CD4-positive, alpha-beta memory T cell (primary cell): Measurements from ENCODE around the gene LRP1-AS. TPM values are rescaled to one million over a fixed set of nuclear protein-coding genes. Genes with fewer than 3 reads are reported as not detected.

ENCODE experiments used
- CTCF ChIA-PET: fragments of 350-600 bp; sonication (Branson Sonifier 250); formaldehyde crosslinking; loops from one replicate; lab custom pipeline; 2021; ENCODE audit warnings: inconsistent platforms; ENCODE audit not compliant: partially characterized antibody; lab: Charles Lee
- POLR2A ChIA-PET: fragments of 350-600 bp; sonication (Branson Sonifier 250); formaldehyde crosslinking; loops from one replicate; lab custom pipeline; 2021; ENCODE audit not compliant: partially characterized antibody; lab: Charles Lee
- DNase-seq, 5 donors: peaks; one replicate each; pipeline versions ENCODE4 v3.0.0 to v3.0.0-alpha.2; 2020 to 2022; ENCODE audit warnings: mixed read lengths in 1 of 5
- H3K27ac ChIP-seq: one replicate; pipeline ENCODE4 v1.7.0; 2013; ENCODE audit warnings: low read depth, low read length
- H3K27me3 ChIP-seq: 2 replicates; pipeline ENCODE4 v1.7.0; 2013; ENCODE audit warnings: mild to moderate bottlenecking, low read length, moderate library complexity; ENCODE audit not compliant: insufficient read depth
- H3K36me3 ChIP-seq: 2 replicates; pipeline ENCODE4 v1.7.0; 2013; ENCODE audit warnings: mild to moderate bottlenecking, low read length, moderate library complexity; ENCODE audit not compliant: insufficient read depth
- H3K4me1 ChIP-seq: 2 replicates; pipeline ENCODE4 v1.7.0; 2013; ENCODE audit warnings: mild to moderate bottlenecking, low read length, moderate library complexity; ENCODE audit not compliant: insufficient read depth
- H3K4me3 ChIP-seq, 2 donors: one replicate each; pipeline ENCODE4 v1.7.0; 2013; ENCODE audit warnings: low read length in 2 of 2, mild to moderate bottlenecking in 1 of 2
- H3K9me3 ChIP-seq, 2 donors: one replicate each; pipeline ENCODE4 v1.7.0; 2013; ENCODE audit warnings: low read length in 2 of 2, control low read depth in 1 of 2; ENCODE audit not compliant: control insufficient read depth in 1 of 2
- H3K27ac Mint-ChIP-seq, 7 donors: one replicate each; pipeline ENCODE4 v1.8.0; 2020 to 2021; ENCODE audit warnings: mixed read lengths in 7 of 7, mild to moderate bottlenecking in 6 of 7, inconsistent platforms in 3 of 7, moderate library complexity in 3 of 7
- H3K27me3 Mint-ChIP-seq, 2 donors: one replicate each; pipeline ENCODE4 v1.8.0; 2020 to 2021; ENCODE audit warnings: mixed read lengths in 2 of 2
- H3K36me3 Mint-ChIP-seq, 2 donors: one replicate each; pipeline ENCODE4 v1.8.0; 2020 to 2021; ENCODE audit warnings: mixed read lengths in 2 of 2, inconsistent platforms in 1 of 2, mild to moderate bottlenecking in 1 of 2
- H3K4me1 Mint-ChIP-seq, 4 donors: one replicate each; pipeline ENCODE4 v1.8.0; 2020 to 2021; ENCODE audit warnings: mixed read lengths in 4 of 4, mild to moderate bottlenecking in 1 of 4
- H3K4me3 Mint-ChIP-seq, 8 donors: one replicate each; pipeline ENCODE4 v1.8.0; 2020 to 2021; ENCODE audit warnings: mixed read lengths in 8 of 8, mild to moderate bottlenecking in 7 of 8, moderate library complexity in 6 of 8, inconsistent platforms in 3 of 8
- H3K9me3 Mint-ChIP-seq, 8 donors: one replicate each; pipeline ENCODE4 v1.8.0; 2020 to 2021; ENCODE audit warnings: mixed read lengths in 8 of 8, mild to moderate bottlenecking in 5 of 8, inconsistent platforms in 3 of 8, moderate library complexity in 1 of 8
- intact Hi-C: fragments of 100-400 bp; cut with micrococcal nuclease; formaldehyde crosslinking; loops from one replicate; pipeline ENCODE4 v1.15.1; 2023
- polyA plus RNA-seq, 2 donors: library from polyadenylated mRNA; unstranded; fragments of 300-500 nt; fragmentation: Illumina TruSeq; gene quantifications; one replicate each; pipeline ENCODE4 v1.2.3, GENCODE V29; 2021
- total RNA-seq, 2 experiments: library from RNA; stranded (reverse); gene quantifications; one replicate each; pipeline ENCODE4 v1.2.3, GENCODE V29; 2021

Gene LRP1-AS
- total and polyA plus RNA-seq, 4 experiments from 2014 or later: not detected

DNA sequence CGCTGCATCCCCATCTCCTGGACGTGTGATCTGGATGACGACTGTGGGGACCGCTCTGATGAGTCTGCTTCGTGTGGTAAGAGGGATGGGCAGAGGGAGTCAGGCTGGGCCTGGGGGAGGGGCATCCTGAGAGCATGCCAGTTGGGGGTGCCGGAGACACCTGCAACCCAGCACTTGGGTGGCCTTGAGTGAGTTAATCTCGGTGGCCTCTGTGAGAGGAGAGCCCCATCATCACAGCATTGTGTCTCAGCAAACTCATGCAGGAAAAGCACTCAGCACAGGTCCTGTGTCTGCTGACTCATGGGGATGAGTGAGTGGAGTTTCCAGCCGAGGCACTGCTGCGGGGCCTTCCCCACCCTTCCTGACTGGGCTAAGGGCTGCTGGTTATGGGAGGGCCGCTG lies 19.6 kb upstream of the LRP1-AS start:
- intact Hi-C loops: no loop called here
- H3K36me3 ChIP-seq: no peaks in the 10 kb centered on the region
- H3K27ac ChIP-seq: no peak overlapping the region
- no peaks in the 10 kb centered on the region for H3K27me3 Mint-ChIP-seq
- peak in 1 of 5 donors; percentile 19 for DNase-seq
- H3K27ac Mint-ChIP-seq: no peak overlapping the region
- H3K4me3 ChIP-seq: no peak overlapping the region
- H3K27me3 ChIP-seq: no peaks in the 10 kb centered on the region
- H3K4me3 Mint-ChIP-seq: no peak overlapping the region
- peaks cover 0 to 5% of the 10 kb centered on the region in 2 donors for H3K36me3 Mint-ChIP-seq
- no peaks in the 10 kb centered on the region for H3K9me3 Mint-ChIP-seq
- no peaks in the 10 kb centered on the region for H3K9me3 ChIP-seq
- no peaks in the 10 kb centered on the region for H3K4me1 Mint-ChIP-seq
- no peaks in the 10 kb centered on the region for H3K4me1 ChIP-seq
- POLR2A ChIA-PET: no interaction called here
- CTCF ChIA-PET: interaction anchor here (1.5 kb wide), 1 partner anchor 42 kb away, joined by 4 read pairs; no protein-coding TSS in a partner anchor

DNA sequence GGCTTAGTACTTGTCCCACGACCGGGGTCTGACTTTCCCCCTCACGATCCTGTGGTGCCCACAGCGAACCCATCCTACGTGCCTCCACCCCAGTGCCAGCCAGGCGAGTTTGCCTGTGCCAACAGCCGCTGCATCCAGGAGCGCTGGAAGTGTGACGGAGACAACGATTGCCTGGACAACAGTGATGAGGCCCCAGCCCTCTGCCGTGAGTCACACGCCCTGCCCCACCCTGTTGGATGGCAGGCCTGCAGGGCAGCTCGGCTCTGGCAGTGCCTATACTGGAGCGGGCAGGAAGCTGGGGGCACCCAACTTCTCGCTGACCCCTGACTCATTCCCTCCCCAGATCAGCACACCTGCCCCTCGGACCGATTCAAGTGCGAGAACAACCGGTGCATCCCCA lies 18.3 kb upstream of the LRP1-AS start:
- intact Hi-C loops: no loop called here
- Mint-ChIP-seq H3K9me3 (no peaks in the 10 kb centered on the region), H3K4me3 (no peak overlapping the region), H3K27me3 (no peaks in the 10 kb centered on the region), H3K36me3 (peaks cover 0 to 7% of the 10 kb centered on the region in 2 donors), H3K27ac (no peak overlapping the region), H3K4me1 (peaks cover 0 to 2% (median 0%) of the 10 kb centered on the region in 4 donors)
- Histone ChIP-seq H3K4me3 (no peak overlapping the region), H3K36me3 (no peaks in the 10 kb centered on the region), H3K4me1 (no peaks in the 10 kb centered on the region), H3K27ac (no peak overlapping the region), H3K9me3 (no peaks in the 10 kb centered on the region), H3K27me3 (no peaks in the 10 kb centered on the region)
- POLR2A ChIA-PET: no interaction called here
- DNase-seq: no peak
- CTCF ChIA-PET: no interaction called here

- Histone ChIP-seq H3K27ac (no peak overlapping the region), H3K9me3 (no peaks in the 10 kb centered on the region), H3K4me1 (no peaks in the 10 kb centered on the region), H3K36me3 (no peaks in the 10 kb centered on the region), H3K27me3 (no peaks in the 10 kb centered on the region), H3K4me3 (no peak overlapping the region)
- DNase-seq: no peak
- CTCF ChIA-PET: no interaction called here
- Mint-ChIP-seq H3K36me3 (peaks cover 0 to 7% of the 10 kb centered on the region in 2 donors), H3K4me1 (peaks cover 0 to 2% (median 0%) of the 10 kb centered on the region in 4 donors), H3K27ac (peak overlapping the region in 1 of 7 donors; percentile 75), H3K9me3 (no peaks in the 10 kb centered on the region), H3K27me3 (no peaks in the 10 kb centered on the region), H3K4me3 (no peak overlapping the region)
- POLR2A ChIA-PET: no interaction called here
- intact Hi-C loops: no loop called here
Observed at GRCh38 chr12:57164966-57165625, 17.7 kb upstream of the LRP1-AS start.

DNA sequence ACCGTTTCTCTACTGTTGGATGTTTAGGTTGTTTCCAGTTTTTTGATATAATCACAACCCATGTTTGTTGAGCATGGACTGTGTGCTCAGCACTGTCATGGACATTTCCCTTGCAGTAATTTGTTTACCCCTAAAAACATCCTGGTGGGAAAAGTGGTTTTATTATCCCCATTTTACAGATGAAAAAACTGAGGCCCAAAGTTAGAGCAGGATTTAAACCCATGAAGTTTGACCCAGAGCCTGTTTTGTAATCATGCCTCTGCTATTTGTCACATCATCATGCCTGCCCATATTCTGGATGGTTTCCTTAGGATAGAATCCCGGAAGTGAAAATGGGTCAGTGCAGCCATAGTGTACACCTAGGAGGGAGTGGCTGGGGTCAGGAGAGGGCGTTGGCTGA lies 17.0 kb upstream of the LRP1-AS start:
- Histone ChIP-seq H3K4me1 (no peaks in the 10 kb centered on the region), H3K9me3 (no peaks in the 10 kb centered on the region), H3K27me3 (no peaks in the 10 kb centered on the region), H3K4me3 (no peak overlapping the region), H3K36me3 (no peaks in the 10 kb centered on the region), H3K27ac (no peak overlapping the region)
- ChIA-PET POLR2A (no interaction called here), CTCF (no interaction called here)
- Mint-ChIP-seq H3K27ac (peak overlapping the region in 2 of 7 donors; percentile 51 to 76), H3K27me3 (no peaks in the 10 kb centered on the region), H3K4me3 (no peak overlapping the region), H3K36me3 (peaks cover 0 to 7% of the 10 kb centered on the region in 2 donors), H3K9me3 (no peaks in the 10 kb centered on the region), H3K4me1 (peaks cover 0 to 2% (median 0%) of the 10 kb centered on the region in 4 donors)
- DNase-seq: no peak
- intact Hi-C loops: no loop called here

DNA sequence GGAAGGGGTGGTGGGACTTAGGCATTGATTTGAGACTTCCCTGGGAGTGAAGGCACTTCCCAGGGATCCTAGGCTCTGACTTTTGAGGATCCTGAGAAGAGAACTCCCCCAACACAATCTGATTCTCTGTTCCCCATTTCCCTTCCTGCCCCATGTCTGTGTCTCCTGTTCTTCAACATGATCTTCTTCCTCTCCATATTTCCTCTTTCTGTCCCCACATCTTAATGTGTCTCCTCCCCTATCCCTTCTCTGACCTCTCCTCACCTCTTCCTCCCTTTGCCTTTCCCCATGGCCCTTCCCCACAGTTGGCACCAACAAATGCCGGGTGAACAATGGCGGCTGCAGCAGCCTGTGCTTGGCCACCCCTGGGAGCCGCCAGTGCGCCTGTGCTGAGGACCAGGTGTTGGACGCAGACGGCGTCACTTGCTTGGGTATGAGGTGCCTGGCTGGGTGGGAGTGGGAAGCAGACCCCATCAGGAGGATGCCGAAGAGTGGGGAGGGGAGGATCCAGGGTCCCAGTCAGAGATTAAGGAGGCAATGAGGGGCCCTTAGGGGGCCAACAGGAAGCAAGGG lies 15.2 kb upstream of the LRP1-AS start:
- Mint-ChIP-seq H3K4me1 (peaks cover 2 to 6% (median 4%) of the 10 kb centered on the region in 4 donors), H3K27me3 (no peaks in the 10 kb centered on the region), H3K4me3 (no peak overlapping the region), H3K27ac (no peak overlapping the region), H3K36me3 (peaks cover 0 to 7% of the 10 kb centered on the region in 2 donors), H3K9me3 (no peaks in the 10 kb centered on the region)
- Histone ChIP-seq H3K4me3 (no peak overlapping the region), H3K27ac (no peak overlapping the region), H3K36me3 (no peaks in the 10 kb centered on the region), H3K4me1 (no peaks in the 10 kb centered on the region), H3K27me3 (no peaks in the 10 kb centered on the region), H3K9me3 (no peaks in the 10 kb centered on the region)
- ChIA-PET POLR2A (no interaction called here), CTCF (no interaction called here)
- intact Hi-C loops: no loop called here
- DNase-seq: no peak

GRCh38 chr12:57161491-57161890 lies 14.1 kb upstream of the LRP1-AS start:
- peaks cover 4 to 10% (median 7%) of the 10 kb centered on the region in 4 donors for H3K4me1 Mint-ChIP-seq
- Histone ChIP-seq H3K27ac (no peak overlapping the region), H3K9me3 (no peaks in the 10 kb centered on the region), H3K4me3 (no peak overlapping the region), H3K27me3 (no peaks in the 10 kb centered on the region), H3K36me3 (no peaks in the 10 kb centered on the region), H3K4me1 (no peaks in the 10 kb centered on the region)
- no peaks in the 10 kb centered on the region for H3K27me3 Mint-ChIP-seq
- POLR2A ChIA-PET: no interaction called here
- no peaks in the 10 kb centered on the region for H3K9me3 Mint-ChIP-seq
- CTCF ChIA-PET: interaction anchor here (1.4 kb wide), 1 partner anchor 52 kb away, joined by 4 read pairs; no protein-coding TSS in a partner anchor
- no peak for DNase-seq
- H3K36me3 Mint-ChIP-seq: peaks cover 0 to 10% of the 10 kb centered on the region in 2 donors
- intact Hi-C loops: no loop called here
- H3K27ac Mint-ChIP-seq: no peak overlapping the region
- H3K4me3 Mint-ChIP-seq: no peak overlapping the region

- H3K36me3 ChIP-seq: no peaks in the 10 kb centered on the region
- H3K4me1 ChIP-seq: no peaks in the 10 kb centered on the region
- POLR2A ChIA-PET: no interaction called here
- Mint-ChIP-seq H3K27ac (no peak overlapping the region), H3K4me1 (peaks cover 4 to 10% (median 7%) of the 10 kb centered on the region in 4 donors), H3K36me3 (peaks cover 0 to 10% of the 10 kb centered on the region in 2 donors), H3K27me3 (no peaks in the 10 kb centered on the region), H3K4me3 (no peak overlapping the region), H3K9me3 (no peaks in the 10 kb centered on the region)
- H3K27me3 ChIP-seq: no peaks in the 10 kb centered on the region
- no peaks in the 10 kb centered on the region for H3K9me3 ChIP-seq
- H3K27ac ChIP-seq: no peak overlapping the region
- intact Hi-C loops: no loop called here
- H3K4me3 ChIP-seq: no peak overlapping the region
- DNase-seq: no peak
- CTCF ChIA-PET: interaction anchor here (1.4 kb wide), 1 partner anchor 53 kb away, joined by 4 read pairs; no protein-coding TSS in a partner anchor
Observed at GRCh38 chr12:57160741-57161140, 13.3 kb upstream of the LRP1-AS start.
